GM18505 (cell line): Measurements from ENCODE around the gene GHDC.
"Not testable (repeated sequence)": the region's sequence is repeated elsewhere in the genome, so short reads cannot be mapped to it uniquely, and the experiment has no call there.

Experiments
- ATAC-seq: cut with Tn5 transposase; IDR thresholded peaks from one replicate; pipeline ENCODE4 v1.9.1; 2021; ENCODE audit not compliant: unreplicated experiment
- POLR2A ChIP-seq: IDR thresholded peaks from 4 replicates; pipeline ENCODE4 v1.6.1; 2011; ENCODE audit warnings: borderline replicate concordance; ENCODE audit not compliant: insufficient read depth, insufficient read length; ENCODE audit errors: extremely low read depth

GHDC gene

GRCh38 chr17:42167807-42168206 is 26.5 kb downstream of the GHDC start:
- ATAC-seq = no peak
- no peak for TF ChIP-seq POLR2A

GRCh38 chr17:42166196-42166763 is 28.0 kb downstream of the GHDC start:
- ATAC-seq = no peak
- no peak for TF ChIP-seq POLR2A

- no peak for ATAC-seq
- TF ChIP-seq POLR2A = no peak
Observed at GRCh38 chr17:42165751-42166150, 28.5 kb downstream of the GHDC start.

- no peak for ATAC-seq
- TF ChIP-seq POLR2A = no peak
Observed at GRCh38 chr17:42163696-42164407, 30.4 kb downstream of the GHDC start.

- ATAC-seq = no peak
- no peak for TF ChIP-seq POLR2A
Observed at GRCh38 chr17:42163113-42163512, 31.2 kb downstream of the GHDC start.

- no peak for ATAC-seq
Observed at GRCh38 chr17:42160531-42160910, 33.8 kb downstream of the GHDC start.

GRCh38 chr17:42159796-42160530 is 34.3 kb downstream of the GHDC start:
- ATAC-seq = no peak
- TF ChIP-seq POLR2A = no peak

More at GRCh38 chr17:42160531-42160910, 33.8 kb downstream of the GHDC start:
- no peak for TF ChIP-seq POLR2A

- no peak for TF ChIP-seq POLR2A
- ATAC-seq = no peak
Observed at GRCh38 chr17:42155614-42156045, 38.7 kb downstream of the GHDC start.

- ATAC-seq = no peak
Observed at GRCh38 chr17:42153919-42154742, 40.2 kb downstream of the GHDC start.

GRCh38 chr17:42146911-42147607 is 47.2 kb downstream of the GHDC start:
- TF ChIP-seq POLR2A = no peak
- ATAC-seq = no peak

More at GRCh38 chr17:42153919-42154742, 40.2 kb downstream of the GHDC start:
- TF ChIP-seq POLR2A = no peak

GRCh38 chr17:42143138-42143537 is 51.2 kb downstream of the GHDC start:
- ATAC-seq = not testable (repeated sequence)

GRCh38 chr17:42142371-42142896 is 51.9 kb downstream of the GHDC start:
- ATAC-seq = no peak
- no peak for TF ChIP-seq POLR2A

- TF ChIP-seq POLR2A = no peak
- no peak for ATAC-seq
Observed at GRCh38 chr17:42141382-42141781, 52.9 kb downstream of the GHDC start.

- not testable (repeated sequence) for ATAC-seq
Observed at GRCh38 chr17:42140690-42141089, 53.6 kb downstream of the GHDC start.
